ENCODE results near the gene MARCHF9. TPM values are rescaled to one million over a fixed set of nuclear protein-coding genes. Genes with fewer than 3 reads are reported as not detected.
"Not testable (repeated sequence)": the region's sequence is repeated elsewhere in the genome, so short reads cannot be mapped to it uniquely, and the experiment has no call there.

The MARCHF9 gene
- total RNA-seq, 1 donor: 0.72 TPM

DNA sequence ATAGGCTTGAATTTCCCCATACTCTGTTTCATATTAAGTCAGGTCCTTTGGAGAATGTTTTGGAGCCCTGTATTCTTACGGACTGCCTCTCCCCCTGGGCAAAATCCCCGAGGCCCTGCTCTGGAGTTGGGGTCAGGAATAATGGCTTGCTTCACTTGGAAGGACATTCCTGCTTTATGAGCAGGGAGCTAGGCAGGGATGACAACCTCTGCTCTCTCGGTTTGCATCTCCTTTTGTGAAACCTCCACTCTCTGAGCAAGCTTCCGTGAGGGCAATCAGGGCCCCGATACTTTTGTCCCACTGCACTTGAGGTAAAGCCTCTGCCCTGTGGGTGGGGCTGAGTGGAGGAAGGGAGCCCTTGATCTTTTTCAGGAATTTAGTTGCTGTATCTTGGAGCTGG, 41.7 kb upstream of the MARCHF9 start:
- no peak overlapping the region for H3K4me3 ChIP-seq (ENCODE audit: insufficient read depth, low read length)
- peaks cover 21% of the 10 kb centered on the region for H3K36me3 ChIP-seq (ENCODE audit: insufficient read depth, low read length)
- no peak overlapping the region for H2AFZ ChIP-seq (ENCODE audit: low read length)
- H4K20me1 ChIP-seq (ENCODE audit: insufficient read depth, low read length): no peaks in the 10 kb centered on the region
- no peak for TF ChIP-seq CTCF (IDR thresholded peaks at IDR 0.05; ENCODE audit: extremely low read depth, low read depth, low read length)
- H3K79me2 ChIP-seq (ENCODE audit: insufficient read depth, low read length): no peaks in the 10 kb centered on the region
- no peak overlapping the region for H3K27ac ChIP-seq (ENCODE audit: low read depth, low read length)
- H3K9me3 ChIP-seq (ENCODE audit: low read depth, low read length): no peaks in the 10 kb centered on the region
- DNase-seq (ENCODE audit: insufficient read length, low spot score, missing footprints): no peak
- H3K4me2 ChIP-seq (ENCODE audit: insufficient read depth, low read length): no peak overlapping the region
- H3K27me3 ChIP-seq (ENCODE audit: insufficient read depth, low read length): no peaks in the 10 kb centered on the region
- H3K4me1 ChIP-seq (ENCODE audit: insufficient read depth, low read length): no peaks in the 10 kb centered on the region

GRCh38 chr12:57715036-57715748, 39.7 kb upstream of the MARCHF9 start:
- H4K20me1 ChIP-seq (ENCODE audit: insufficient read depth, low read length); H3K4me1 ChIP-seq (ENCODE audit: insufficient read depth, low read length); H3K9me3 ChIP-seq (ENCODE audit: low read depth, low read length); DNase-seq (ENCODE audit: insufficient read length, low spot score, missing footprints); H3K79me2 ChIP-seq (ENCODE audit: insufficient read depth, low read length); H2AFZ ChIP-seq (ENCODE audit: low read length); H3K27ac ChIP-seq (ENCODE audit: low read depth, low read length); H3K27me3 ChIP-seq (ENCODE audit: insufficient read depth, low read length); H3K4me3 ChIP-seq (ENCODE audit: insufficient read depth, low read length); H3K4me2 ChIP-seq (ENCODE audit: insufficient read depth, low read length): not testable (repeated sequence)
- H3K36me3 ChIP-seq (ENCODE audit: insufficient read depth, low read length): peaks cover 33% of the 10 kb centered on the region

DNA sequence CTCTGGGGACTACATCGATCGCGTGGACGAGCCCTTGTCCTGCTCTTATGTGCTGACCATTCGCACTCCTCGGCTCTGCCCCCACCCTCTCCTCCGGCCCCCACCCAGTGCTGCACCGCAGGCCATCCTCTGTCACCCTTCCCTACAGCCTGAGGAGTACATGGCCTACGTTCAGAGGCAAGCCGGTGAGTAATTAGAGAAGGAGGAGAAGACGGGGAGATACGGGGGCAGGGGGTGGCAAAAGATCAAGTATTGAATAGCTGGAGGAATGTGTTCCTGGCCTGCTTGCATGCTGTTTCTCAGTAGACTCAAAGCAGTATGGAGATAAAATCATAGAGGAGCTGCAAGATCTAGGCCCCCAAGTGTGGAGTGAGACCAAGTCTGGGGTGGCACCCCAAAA, 39.1 kb upstream of the MARCHF9 start:
- no peaks in the 10 kb centered on the region for H3K4me1 ChIP-seq (ENCODE audit: insufficient read depth, low read length)
- no peaks in the 10 kb centered on the region for H3K9me3 ChIP-seq (ENCODE audit: low read depth, low read length)
- no peak for TF ChIP-seq CTCF (IDR thresholded peaks at IDR 0.05; ENCODE audit: extremely low read depth, low read depth, low read length)
- H2AFZ ChIP-seq (ENCODE audit: low read length): no peak overlapping the region
- no peaks in the 10 kb centered on the region for H3K79me2 ChIP-seq (ENCODE audit: insufficient read depth, low read length)
- no peak overlapping the region for H3K4me2 ChIP-seq (ENCODE audit: insufficient read depth, low read length)
- H3K4me3 ChIP-seq (ENCODE audit: insufficient read depth, low read length): no peak overlapping the region
- H3K27me3 ChIP-seq (ENCODE audit: insufficient read depth, low read length): no peaks in the 10 kb centered on the region
- no peak overlapping the region for H3K27ac ChIP-seq (ENCODE audit: low read depth, low read length)
- peaks cover 36% of the 10 kb centered on the region for H3K36me3 ChIP-seq (ENCODE audit: insufficient read depth, low read length)
- no peak for DNase-seq (ENCODE audit: insufficient read length, low spot score, missing footprints)
- no peaks in the 10 kb centered on the region for H4K20me1 ChIP-seq (ENCODE audit: insufficient read depth, low read length)

DNA sequence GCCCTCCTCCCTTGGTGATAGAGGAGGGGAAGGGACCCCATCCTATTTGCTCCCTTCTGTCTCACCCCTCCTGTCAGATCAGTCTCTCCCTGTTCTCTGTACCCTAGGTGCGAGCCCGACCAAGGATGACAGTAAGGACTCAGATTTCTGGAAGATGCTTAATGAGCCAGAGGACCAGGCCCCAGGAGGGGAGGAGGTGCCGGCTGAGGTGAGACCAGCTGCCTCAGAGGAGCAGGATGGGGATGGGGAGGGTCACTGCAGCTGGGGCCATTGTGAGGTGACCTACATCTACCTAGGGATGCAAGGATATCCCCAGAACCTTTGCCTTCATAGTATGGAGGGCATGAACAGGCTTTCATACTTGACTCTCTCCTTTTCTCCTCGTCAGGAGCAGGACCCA, 38.6 kb upstream of the MARCHF9 start:
- Histone ChIP-seq H3K9me3 (ENCODE audit: low read depth, low read length) (no peaks in the 10 kb centered on the region), H3K79me2 (ENCODE audit: insufficient read depth, low read length) (no peaks in the 10 kb centered on the region), H2AFZ (ENCODE audit: low read length) (no peak overlapping the region), H3K27me3 (ENCODE audit: insufficient read depth, low read length) (no peaks in the 10 kb centered on the region), H4K20me1 (ENCODE audit: insufficient read depth, low read length) (no peaks in the 10 kb centered on the region), H3K36me3 (ENCODE audit: insufficient read depth, low read length) (peaks cover 36% of the 10 kb centered on the region), H3K4me2 (ENCODE audit: insufficient read depth, low read length) (no peak overlapping the region), H3K4me3 (ENCODE audit: insufficient read depth, low read length) (no peak overlapping the region), H3K4me1 (ENCODE audit: insufficient read depth, low read length) (no peaks in the 10 kb centered on the region), H3K27ac (ENCODE audit: low read depth, low read length) (no peak overlapping the region)
- no peak for TF ChIP-seq CTCF (IDR thresholded peaks at IDR 0.05; ENCODE audit: extremely low read depth, low read depth, low read length)
- DNase-seq (ENCODE audit: insufficient read length, low spot score, missing footprints): peak; percentile 23
